Measurements from ENCODE around the gene ATP6V0B. TPM values are rescaled to one million over a fixed set of nuclear protein-coding genes. Genes with fewer than 3 reads are reported as not detected.
A peak's percentile ranks its signal among the peaks of the same experiment; 100 is the strongest.

Gene ATP6V0B
- total and polyA plus RNA-seq, 2 of the 8 experiments (the other 6 are each of a cell fraction or from before 2014, with no cell fraction given) = 105 to 308 TPM

DNA sequence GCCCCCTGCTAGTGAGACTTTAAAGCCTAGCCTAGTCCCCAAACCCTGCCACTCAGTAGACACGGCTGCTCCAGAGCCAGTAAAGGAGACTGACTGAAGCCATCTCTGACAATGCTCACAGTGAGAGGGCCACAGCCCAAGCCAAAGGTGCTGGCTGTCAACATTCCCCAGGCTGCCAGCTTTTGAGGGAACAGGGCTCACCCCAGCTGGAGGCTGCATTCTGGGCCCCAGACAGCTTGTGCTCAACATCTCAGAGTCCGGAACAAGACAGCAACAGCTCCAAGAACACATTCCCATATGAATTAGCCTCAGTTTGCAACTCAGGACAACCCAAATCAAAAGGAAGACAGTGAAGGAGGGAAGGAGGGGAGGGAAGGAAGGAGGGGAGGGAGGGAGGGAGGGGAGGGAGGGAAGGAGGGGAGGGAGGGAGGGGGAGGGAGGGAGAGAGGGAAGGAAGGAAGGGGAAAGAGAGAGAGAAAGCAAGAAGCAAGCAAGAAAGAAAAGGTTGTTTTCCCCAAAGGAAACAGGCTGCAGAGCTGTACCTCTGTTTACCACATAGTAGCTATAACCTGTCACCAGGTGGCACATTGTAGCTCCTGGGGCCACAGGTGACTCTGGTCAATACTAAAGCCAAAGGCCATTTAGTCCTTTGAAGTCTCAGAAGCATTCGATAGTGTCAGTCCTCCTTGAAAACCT lies 35.7 kb upstream of the ATP6V0B start (continued):
- TF ChIP-seq EP300 (IDR thresholded peaks at IDR 0.05; ENCODE audit: borderline replicate concordance in 1 of 2, low read depth in 2 of 2, low read length in 2 of 2) (no peak), PHF8 (conservative IDR thresholded peaks at IDR 0.05; ENCODE audit: low read depth, low read length) (no peak), EGR1 (IDR thresholded peaks at IDR 0.05; ENCODE audit: borderline replicate concordance, low read depth, low read length) (no peak), HDAC2 (IDR thresholded peaks at IDR 0.05; ENCODE audit: borderline replicate concordance in 1 of 2, low read depth in 2 of 2, low read length in 2 of 2) (no peak), SP4 (IDR thresholded peaks at IDR 0.05; ENCODE audit: low read length) (no peak), TEAD4 (IDR thresholded peaks at IDR 0.05; ENCODE audit: low read depth, low read length) (0 out of 2 replicates have a peak, but pooled peaks have one; percentile 52)
